Measurements from ENCODE around the gene ACAD11. TPM values are rescaled to one million over a fixed set of nuclear protein-coding genes. Genes with fewer than 3 reads are reported as not detected.

Gene ACAD11
- polyA plus RNA-seq, 3 donors, result 0.31 to 25.4 (median 0.40) TPM

DNA sequence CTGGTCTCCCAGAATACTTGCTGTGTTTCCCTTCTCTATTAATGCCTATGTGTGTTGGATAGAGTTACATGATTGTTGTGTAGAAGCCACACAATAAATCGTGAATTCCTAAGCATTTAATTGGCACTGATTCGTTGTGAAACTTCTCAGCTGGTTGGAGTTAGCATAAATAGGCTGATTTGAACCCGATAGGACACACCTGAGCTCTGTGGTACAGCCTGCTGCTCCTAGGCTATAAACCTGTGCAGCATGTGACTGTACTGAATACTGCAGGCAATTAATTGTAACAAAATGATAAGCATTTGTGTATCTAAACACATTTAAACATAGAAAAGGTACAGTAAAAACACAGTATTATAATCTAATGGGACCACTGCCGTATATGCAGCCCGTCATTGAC lies 4.9 kb downstream of the ACAD11 start:
- H3K9me3 ChIP-seq (replicated peaks in 1 of 2; ENCODE audit: control insufficient read depth in 1 of 2, insufficient read depth in 1 of 2, low read length in 2 of 2), result no peaks in the 10 kb centered on the region
- H3K79me2 ChIP-seq (ENCODE audit: insufficient read depth, low read length), result no peaks in the 10 kb centered on the region
- TF ChIP-seq, protein P1, sequence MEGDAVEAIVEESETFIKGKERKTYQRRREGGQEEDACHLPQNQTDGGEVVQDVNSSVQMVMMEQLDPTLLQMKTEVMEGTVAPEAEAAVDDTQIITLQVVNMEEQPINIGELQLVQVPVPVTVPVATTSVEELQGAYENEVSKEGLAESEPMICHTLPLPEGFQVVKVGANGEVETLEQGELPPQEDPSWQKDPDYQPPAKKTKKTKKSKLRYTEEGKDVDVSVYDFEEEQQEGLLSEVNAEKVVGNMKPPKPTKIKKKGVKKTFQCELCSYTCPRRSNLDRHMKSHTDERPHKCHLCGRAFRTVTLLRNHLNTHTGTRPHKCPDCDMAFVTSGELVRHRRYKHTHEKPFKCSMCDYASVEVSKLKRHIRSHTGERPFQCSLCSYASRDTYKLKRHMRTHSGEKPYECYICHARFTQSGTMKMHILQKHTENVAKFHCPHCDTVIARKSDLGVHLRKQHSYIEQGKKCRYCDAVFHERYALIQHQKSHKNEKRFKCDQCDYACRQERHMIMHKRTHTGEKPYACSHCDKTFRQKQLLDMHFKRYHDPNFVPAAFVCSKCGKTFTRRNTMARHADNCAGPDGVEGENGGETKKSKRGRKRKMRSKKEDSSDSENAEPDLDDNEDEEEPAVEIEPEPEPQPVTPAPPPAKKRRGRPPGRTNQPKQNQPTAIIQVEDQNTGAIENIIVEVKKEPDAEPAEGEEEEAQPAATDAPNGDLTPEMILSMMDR (IDR thresholded peaks at IDR 0.05), result no peak
- Mint-ChIP-seq H3K9me3 (no peaks in the 10 kb centered on the region), H3K27me3 (ENCODE audit: low read depth in 3 of 3) (no peaks in the 10 kb centered on the region), H3K36me3 (no peaks in the 10 kb centered on the region), H3K27ac (no peak overlapping the region), H3K4me1 (peaks cover 17% of the 10 kb centered on the region), H3K4me3 (no peak overlapping the region)
- H3K9ac ChIP-seq (ENCODE audit: insufficient read depth, low read length, poor library complexity, severe bottlenecking), result no peak overlapping the region
- H4K20me1 ChIP-seq (ENCODE audit: insufficient read depth, low read length), result no peaks in the 10 kb centered on the region
- no peaks in the 10 kb centered on the region for H3K27me3 ChIP-seq (ENCODE audit: control insufficient read depth in 2 of 2, insufficient read depth in 2 of 2, low read length in 2 of 2)
- H3K4me1 ChIP-seq (ENCODE audit: control insufficient read depth in 1 of 2, insufficient read depth in 2 of 2, low read length in 2 of 2), result peaks cover 7 to 11% of the 10 kb centered on the region in 2 donors
- no peak overlapping the region for H3K27ac ChIP-seq (ENCODE audit: low read depth in 1 of 2, low read length in 2 of 2)
- H3K36me3 ChIP-seq (replicated peaks in 1 of 2; ENCODE audit: control insufficient read depth in 1 of 2, insufficient read depth in 2 of 2, low read length in 2 of 2), result no peaks in the 10 kb centered on the region
- no peak overlapping the region for H3K4me3 ChIP-seq (replicated peaks in 1 of 3; ENCODE audit: low read depth in 2 of 3, low read length in 3 of 3)
- intact Hi-C loops (cut with micrococcal nuclease), result no loop called here
- no peak overlapping the region for H3K4me2 ChIP-seq (replicated peaks; ENCODE audit: extremely low read depth, low read length, poor library complexity, severe bottlenecking)
- H2AFZ ChIP-seq (ENCODE audit: insufficient read depth, low read depth, low read length, poor library complexity, severe bottlenecking), result no peak overlapping the region
- no peak for DNase-seq
- WGBS (ENCODE audit: insufficient coverage), result 100% methylated on average over 4 of the region's 5 CpGs

DNA sequence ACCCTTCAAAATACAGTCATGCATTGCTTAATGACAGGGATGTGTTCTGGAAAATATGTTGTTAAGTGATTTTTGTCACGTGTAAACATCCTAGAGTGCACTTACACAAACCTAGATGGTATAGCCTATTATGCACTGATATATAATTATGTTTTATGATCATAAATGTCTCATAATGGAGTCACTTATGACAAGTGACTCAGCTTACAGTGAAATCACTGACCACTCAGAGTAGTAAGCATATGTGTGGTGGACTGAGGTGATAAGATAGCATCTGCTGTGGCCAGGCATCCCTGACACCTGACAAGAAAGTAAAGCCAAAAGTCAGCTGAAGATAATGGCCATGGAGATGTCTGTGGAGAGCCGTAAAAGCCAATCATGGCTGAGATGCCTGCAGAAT lies 5.4 kb downstream of the ACAD11 start:
- H3K4me2 ChIP-seq (replicated peaks; ENCODE audit: extremely low read depth, low read length, poor library complexity, severe bottlenecking), result no peak overlapping the region
- no peaks in the 10 kb centered on the region for H3K36me3 ChIP-seq (replicated peaks in 1 of 2; ENCODE audit: control insufficient read depth in 1 of 2, insufficient read depth in 2 of 2, low read length in 2 of 2)
- no peak overlapping the region for H3K27ac ChIP-seq (ENCODE audit: low read depth in 1 of 2, low read length in 2 of 2)
- peaks cover 16% of the 10 kb centered on the region for H3K4me1 Mint-ChIP-seq
- no peaks in the 10 kb centered on the region for H3K9me3 ChIP-seq (replicated peaks in 1 of 2; ENCODE audit: control insufficient read depth in 1 of 2, insufficient read depth in 1 of 2, low read length in 2 of 2)
- WGBS (ENCODE audit: insufficient coverage), result 100% methylated on average over 1 of the region's 2 CpGs
- no peaks in the 10 kb centered on the region for H3K36me3 Mint-ChIP-seq
- H3K9ac ChIP-seq (ENCODE audit: insufficient read depth, low read length, poor library complexity, severe bottlenecking), result no peak overlapping the region
- no peaks in the 10 kb centered on the region for H4K20me1 ChIP-seq (ENCODE audit: insufficient read depth, low read length)
- no peak overlapping the region for H3K27ac Mint-ChIP-seq
- H2AFZ ChIP-seq (ENCODE audit: insufficient read depth, low read depth, low read length, poor library complexity, severe bottlenecking), result no peak overlapping the region
- DNase-seq, result no peak
- TF ChIP-seq, protein P1 (IDR thresholded peaks at IDR 0.05), result no peak
- no peaks in the 10 kb centered on the region for H3K79me2 ChIP-seq (ENCODE audit: insufficient read depth, low read length)
- H3K27me3 Mint-ChIP-seq (ENCODE audit: low read depth in 3 of 3), result no peaks in the 10 kb centered on the region
- H3K4me3 ChIP-seq (replicated peaks in 1 of 3; ENCODE audit: low read depth in 2 of 3, low read length in 3 of 3), result no peak overlapping the region
- peaks cover 5 to 7% of the 10 kb centered on the region in 2 donors for H3K4me1 ChIP-seq (ENCODE audit: control insufficient read depth in 1 of 2, insufficient read depth in 2 of 2, low read length in 2 of 2)
- no peaks in the 10 kb centered on the region for H3K9me3 Mint-ChIP-seq
- H3K4me3 Mint-ChIP-seq, result no peak overlapping the region
- intact Hi-C loops (cut with micrococcal nuclease), result no loop called here
- no peaks in the 10 kb centered on the region for H3K27me3 ChIP-seq (ENCODE audit: control insufficient read depth in 2 of 2, insufficient read depth in 2 of 2, low read length in 2 of 2)

All from CD14-positive monocyte (primary cell).